Muscle layer of colon (tissue), 2 donors: Measurements from ENCODE around the gene AHSG.

Experiments
- H3K27ac ChIP-seq: one replicate; pipeline ENCODE4 v1.7.0; 2013; ENCODE audit warnings: low read depth, mild to moderate bottlenecking, low read length, moderate library complexity
- H3K27me3 ChIP-seq, 2 donors: one replicate each; pipeline ENCODE4 v1.7.0; 2013; ENCODE audit warnings: low read length in 2 of 2, mild to moderate bottlenecking in 2 of 2; ENCODE audit not compliant: insufficient read depth in 2 of 2, control insufficient read depth in 1 of 2
- H3K36me3 ChIP-seq: one replicate; pipeline ENCODE4 v1.7.0; 2013; ENCODE audit warnings: mild to moderate bottlenecking, low read length; ENCODE audit not compliant: insufficient read depth
- H3K4me1 ChIP-seq: one replicate; pipeline ENCODE4 v1.7.0; 2013; ENCODE audit warnings: mild to moderate bottlenecking, low read length; ENCODE audit not compliant: insufficient read depth
- H3K4me3 ChIP-seq, 2 donors: one replicate each; pipeline ENCODE4 v1.7.0; 2013; ENCODE audit warnings: low read length in 2 of 2, low read depth in 1 of 2, mild to moderate bottlenecking in 1 of 2, moderate library complexity in 1 of 2
- H3K9ac ChIP-seq: one replicate; pipeline ENCODE4 v1.7.0; 2013; ENCODE audit warnings: low read length
- H3K9me3 ChIP-seq: one replicate; pipeline ENCODE4 v1.7.0; 2013; ENCODE audit warnings: mild to moderate bottlenecking, low read length
- donor health status: abdominal sarcoma.
- donor health status: Adenocarcinoma of cecum.

The AHSG gene

GRCh38 chr3:186646841-186647240 is 34.0 kb downstream of the AHSG start:
- Histone ChIP-seq H3K9me3 (no peaks in the 10 kb centered on the region), H3K36me3 (no peaks in the 10 kb centered on the region), H3K27me3 (no peaks in the 10 kb centered on the region), H3K4me1 (no peaks in the 10 kb centered on the region), H3K9ac (no peak overlapping the region), H3K4me3 (no peak overlapping the region), H3K27ac (no peak overlapping the region)

GRCh38 chr3:186648851-186649250 is 36.0 kb downstream of the AHSG start:
- Histone ChIP-seq H3K36me3 (no peaks in the 10 kb centered on the region), H3K27ac (no peak overlapping the region), H3K9me3 (no peaks in the 10 kb centered on the region), H3K4me3 (no peak overlapping the region), H3K4me1 (no peaks in the 10 kb centered on the region), H3K9ac (no peak overlapping the region), H3K27me3 (no peaks in the 10 kb centered on the region)

DNA sequence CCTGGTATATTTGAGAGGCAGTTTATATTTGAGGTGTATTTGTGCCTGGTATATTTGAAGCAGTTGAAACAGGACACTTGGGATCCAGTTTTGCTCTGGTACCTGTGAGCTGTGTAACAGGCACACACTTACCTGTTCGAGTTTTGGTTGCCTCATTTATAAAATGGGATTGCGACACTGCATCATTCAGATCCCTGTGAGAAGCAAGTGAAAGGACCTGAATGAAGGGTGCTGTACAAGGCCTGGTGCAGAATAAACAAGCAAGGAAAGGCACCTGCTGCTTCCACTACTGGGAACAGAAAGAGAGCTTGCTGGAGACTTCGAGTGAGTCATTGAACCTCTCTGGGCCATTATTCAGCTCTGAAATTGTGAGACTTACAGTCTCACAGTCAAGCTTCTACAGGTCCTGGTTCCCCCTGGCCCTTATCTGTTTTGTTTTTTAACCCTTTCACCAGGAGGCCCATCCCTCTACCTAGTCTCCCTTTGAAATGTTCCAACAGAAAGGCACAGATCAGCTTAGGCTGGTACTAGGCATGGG is 38.9 kb downstream of the AHSG start:
- H3K36me3 ChIP-seq, result no peaks in the 10 kb centered on the region
- H3K4me3 ChIP-seq, result no peak overlapping the region
- no peaks in the 10 kb centered on the region for H3K27me3 ChIP-seq
- H3K9ac ChIP-seq, result no peak overlapping the region
- no peaks in the 10 kb centered on the region for H3K4me1 ChIP-seq
- H3K27ac ChIP-seq, result no peak overlapping the region
- H3K9me3 ChIP-seq, result no peaks in the 10 kb centered on the region

- H3K27ac ChIP-seq, result no peak overlapping the region
- no peaks in the 10 kb centered on the region for H3K9me3 ChIP-seq
- no peak overlapping the region for H3K4me3 ChIP-seq
These were observed 40.3 kb downstream of the AHSG start for GRCh38 chr3:186653080-186653707.

DNA sequence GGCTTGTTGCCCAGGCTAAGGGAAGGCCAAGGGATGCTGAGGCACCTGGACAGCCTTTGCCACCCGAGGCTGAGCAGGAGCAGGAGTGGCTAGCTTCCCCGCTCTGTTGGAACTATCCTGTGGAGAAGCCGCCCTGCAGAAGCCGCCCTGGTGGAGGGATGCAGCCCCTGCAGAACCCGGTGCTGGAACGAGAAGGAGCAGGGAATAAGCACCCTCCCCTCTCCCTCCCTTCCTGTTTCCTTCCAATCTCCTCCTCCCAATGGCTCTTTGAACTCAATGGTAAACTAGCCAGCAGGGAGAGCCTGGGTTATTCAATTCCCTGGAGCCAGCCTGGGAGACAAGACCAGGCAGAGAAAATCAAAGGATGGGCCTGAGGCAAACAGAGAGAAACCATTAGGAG is 41.1 kb downstream of the AHSG start:
- no peaks in the 10 kb centered on the region for H3K4me1 ChIP-seq
- no peaks in the 10 kb centered on the region for H3K9me3 ChIP-seq
- no peaks in the 10 kb centered on the region for H3K27me3 ChIP-seq
- H3K27ac ChIP-seq, result no peak overlapping the region
- no peak overlapping the region for H3K4me3 ChIP-seq
- no peak overlapping the region for H3K9ac ChIP-seq
- no peaks in the 10 kb centered on the region for H3K36me3 ChIP-seq

More at GRCh38 chr3:186653080-186653707, 40.3 kb downstream of the AHSG start:
- H3K4me1 ChIP-seq, result no peaks in the 10 kb centered on the region
- H3K36me3 ChIP-seq, result no peaks in the 10 kb centered on the region
- H3K9ac ChIP-seq, result no peak overlapping the region
- H3K27me3 ChIP-seq, result no peaks in the 10 kb centered on the region

GRCh38 chr3:186663361-186664118 is 50.7 kb downstream of the AHSG start:
- Histone ChIP-seq H3K9me3 (no peaks in the 10 kb centered on the region), H3K36me3 (no peaks in the 10 kb centered on the region), H3K4me3 (no peak overlapping the region), H3K9ac (no peak overlapping the region), H3K27me3 (no peaks in the 10 kb centered on the region), H3K4me1 (no peaks in the 10 kb centered on the region), H3K27ac (no peak overlapping the region)

GRCh38 chr3:186664119-186664495 is 51.2 kb downstream of the AHSG start:
- Histone ChIP-seq H3K4me3 (no peak overlapping the region), H3K27ac (no peak overlapping the region), H3K27me3 (no peaks in the 10 kb centered on the region), H3K4me1 (no peaks in the 10 kb centered on the region), H3K9ac (no peak overlapping the region), H3K9me3 (no peaks in the 10 kb centered on the region), H3K36me3 (no peaks in the 10 kb centered on the region)

- Histone ChIP-seq H3K9me3 (no peaks in the 10 kb centered on the region), H3K27ac (no peak overlapping the region), H3K27me3 (no peaks in the 10 kb centered on the region), H3K4me3 (no peak overlapping the region), H3K36me3 (no peaks in the 10 kb centered on the region), H3K9ac (no peak overlapping the region), H3K4me1 (no peaks in the 10 kb centered on the region)
These were observed 51.6 kb downstream of the AHSG start for GRCh38 chr3:186664506-186664905.

DNA sequence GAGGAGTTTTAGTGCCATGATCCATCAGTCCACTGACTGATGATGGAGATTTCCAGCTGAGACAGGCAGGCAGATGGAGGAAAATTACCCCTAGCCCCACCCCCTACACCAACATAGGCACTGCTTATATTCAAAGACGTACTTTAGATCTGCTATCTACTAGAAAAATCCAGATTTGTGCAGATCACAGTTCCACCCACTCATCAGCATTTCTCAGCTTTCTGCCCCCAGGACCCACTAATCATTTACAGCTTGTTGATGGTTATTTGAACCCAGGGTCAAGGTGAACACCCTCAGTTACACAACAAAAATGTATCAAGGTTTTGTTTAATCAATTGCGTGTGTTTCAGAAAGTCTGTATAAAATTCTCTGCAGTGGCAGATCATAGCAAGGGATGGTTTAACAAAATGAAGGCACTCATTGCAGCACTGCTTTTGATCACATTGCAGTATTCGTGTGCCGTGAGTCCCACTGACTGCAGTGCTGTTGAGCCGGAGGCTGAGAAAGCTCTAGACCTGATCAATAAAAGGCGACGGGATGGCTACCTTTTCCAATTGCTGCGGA is 52.8 kb downstream of the AHSG start, which contains the start of gene HRG:
Gene HRG (plus strand): TSS at position 390 of the 564 bp plus-strand sequence. CDS start 18 bp downstream, at position 408.
- Histone ChIP-seq H3K9ac (no peak within 1 kb of the TSS), H3K36me3 (no peaks in the 10 kb centered on the region), H3K9me3 (no peaks in the 10 kb centered on the region), H3K27me3 (no peaks in the 10 kb centered on the region), H3K27ac (no peak within 1 kb of the TSS), H3K4me3 (no peak within 1 kb of the TSS), H3K4me1 (no peaks in the 10 kb centered on the region)

DNA sequence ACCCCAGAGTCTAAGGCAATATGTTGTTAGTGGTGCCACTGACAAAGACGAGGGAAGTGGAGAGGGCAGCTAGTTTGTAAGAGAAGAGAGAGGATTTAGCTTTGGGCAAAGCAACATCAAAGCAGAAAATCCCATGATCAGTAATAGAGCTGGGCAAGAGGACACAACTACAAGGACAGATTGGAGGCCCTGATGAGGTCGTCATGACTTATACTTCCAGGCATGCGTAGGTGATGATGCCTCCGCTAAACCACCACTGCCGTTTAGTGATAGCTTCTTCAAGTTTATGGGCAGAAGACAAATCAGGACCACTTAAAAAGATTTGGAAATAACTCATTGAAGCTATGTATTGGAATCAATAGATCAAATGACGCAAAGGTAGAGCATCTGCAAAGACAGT is 55.6 kb downstream of the AHSG start:
- Histone ChIP-seq H3K9me3 (no peaks in the 10 kb centered on the region), H3K4me3 (no peak overlapping the region), H3K4me1 (no peaks in the 10 kb centered on the region), H3K27ac (no peak overlapping the region), H3K27me3 (no peaks in the 10 kb centered on the region), H3K36me3 (no peaks in the 10 kb centered on the region), H3K9ac (no peak overlapping the region)

GRCh38 chr3:186669378-186670084 is 56.7 kb downstream of the AHSG start:
- Histone ChIP-seq H3K27ac (no peak overlapping the region), H3K36me3 (no peaks in the 10 kb centered on the region), H3K9me3 (no peaks in the 10 kb centered on the region), H3K9ac (no peak overlapping the region), H3K4me3 (no peak overlapping the region), H3K4me1 (no peaks in the 10 kb centered on the region), H3K27me3 (no peaks in the 10 kb centered on the region)
